Muscle layer of duodenum (tissue), 2 donors: ENCODE results near the gene PTPRM.

ENCODE experiments used
- H3K27ac ChIP-seq: one replicate; pipeline ENCODE4 v1.7.0; 2013; ENCODE audit warnings: mild to moderate bottlenecking, low read length
- H3K27me3 ChIP-seq: one replicate; pipeline ENCODE4 v1.7.0; 2013; ENCODE audit warnings: low read depth, mild to moderate bottlenecking, control low read depth, low read length
- H3K36me3 ChIP-seq, 2 donors: one replicate each; pipeline ENCODE4 v1.7.0; 2013; ENCODE audit warnings: low read length in 2 of 2, control low read depth in 1 of 2, mild to moderate bottlenecking in 1 of 2; ENCODE audit not compliant: insufficient read depth in 2 of 2, control insufficient read depth in 1 of 2
- H3K4me1 ChIP-seq, 2 donors: one replicate each; pipeline ENCODE4 v1.7.0; 2013; ENCODE audit warnings: low read length in 2 of 2, mild to moderate bottlenecking in 2 of 2, control low read depth in 1 of 2, moderate library complexity in 1 of 2; ENCODE audit not compliant: insufficient read depth in 2 of 2, control insufficient read depth in 1 of 2
- H3K4me3 ChIP-seq, 2 donors: one replicate each; pipeline ENCODE4 v1.7.0; 2013; ENCODE audit warnings: low read length in 2 of 2, low read depth in 1 of 2, mild to moderate bottlenecking in 1 of 2
- H3K9me3 ChIP-seq, 2 donors: one replicate each; pipeline ENCODE4 v1.7.0; 2013; ENCODE audit warnings: low read length in 2 of 2, control low read depth in 1 of 2, mild to moderate bottlenecking in 1 of 2; ENCODE audit not compliant: control insufficient read depth in 1 of 2
- donor health status: healthy.

PTPRM gene

GRCh38 chr18:8326763-8327394 is 759.8 kb downstream of the PTPRM start:
- no peak overlapping the region for H3K27ac ChIP-seq
- no peaks in the 10 kb centered on the region for H3K9me3 ChIP-seq

GRCh38 chr18:8328126-8328525 is 761.0 kb downstream of the PTPRM start:
- peaks cover 0 to 21% of the 10 kb centered on the region in 2 donors for H3K4me1 ChIP-seq
- H3K4me3 ChIP-seq, result no peak overlapping the region
- no peaks in the 10 kb centered on the region for H3K36me3 ChIP-seq
- H3K27ac ChIP-seq, result no peak overlapping the region
- no peaks in the 10 kb centered on the region for H3K27me3 ChIP-seq
- H3K9me3 ChIP-seq, result no peaks in the 10 kb centered on the region

More at GRCh38 chr18:8326763-8327394, 759.8 kb downstream of the PTPRM start:
- no peaks in the 10 kb centered on the region for H3K36me3 ChIP-seq
- H3K27me3 ChIP-seq, result no peaks in the 10 kb centered on the region
- H3K4me1 ChIP-seq, result peaks cover 0 to 21% of the 10 kb centered on the region in 2 donors
- H3K4me3 ChIP-seq, result no peak overlapping the region

- Histone ChIP-seq H3K36me3 (no peaks in the 10 kb centered on the region), H3K9me3 (no peaks in the 10 kb centered on the region), H3K27me3 (no peaks in the 10 kb centered on the region), H3K27ac (no peak overlapping the region), H3K4me3 (no peak overlapping the region), H3K4me1 (peaks cover 0 to 21% of the 10 kb centered on the region in 2 donors)
Observed at GRCh38 chr18:8329186-8329771, 762.2 kb downstream of the PTPRM start.

- H3K9me3 ChIP-seq, result no peaks in the 10 kb centered on the region
- H3K36me3 ChIP-seq, result no peaks in the 10 kb centered on the region
- H3K4me3 ChIP-seq, result no peak overlapping the region
- H3K4me1 ChIP-seq, result peaks cover 0 to 21% of the 10 kb centered on the region in 2 donors
- H3K27me3 ChIP-seq, result no peaks in the 10 kb centered on the region
- H3K27ac ChIP-seq, result no peak overlapping the region
Observed at GRCh38 chr18:8330575-8330974, 763.5 kb downstream of the PTPRM start.

- Histone ChIP-seq H3K4me3 (no peak overlapping the region), H3K27me3 (no peaks in the 10 kb centered on the region), H3K9me3 (no peaks in the 10 kb centered on the region), H3K27ac (no peak overlapping the region), H3K4me1 (peaks cover 0 to 18% of the 10 kb centered on the region in 2 donors), H3K36me3 (no peaks in the 10 kb centered on the region)
Observed at GRCh38 chr18:8332286-8332685, 765.2 kb downstream of the PTPRM start.

- H3K4me3 ChIP-seq, result no peak overlapping the region
- H3K36me3 ChIP-seq, result no peaks in the 10 kb centered on the region
- H3K27ac ChIP-seq, result no peak overlapping the region
- H3K4me1 ChIP-seq, result peaks cover 0 to 2% of the 10 kb centered on the region in 2 donors
- H3K9me3 ChIP-seq, result no peaks in the 10 kb centered on the region
- no peaks in the 10 kb centered on the region for H3K27me3 ChIP-seq
Observed at GRCh38 chr18:8333961-8334360, 766.8 kb downstream of the PTPRM start.

- peaks cover 0 to 7% of the 10 kb centered on the region in 2 donors for H3K4me1 ChIP-seq
- H3K27me3 ChIP-seq, result no peaks in the 10 kb centered on the region
- H3K4me3 ChIP-seq, result no peak overlapping the region
- no peaks in the 10 kb centered on the region for H3K36me3 ChIP-seq
- no peaks in the 10 kb centered on the region for H3K9me3 ChIP-seq
- no peak overlapping the region for H3K27ac ChIP-seq
Observed at GRCh38 chr18:8337211-8337610, 770.1 kb downstream of the PTPRM start.

GRCh38 chr18:8339210-8339609 is 772.1 kb downstream of the PTPRM start:
- Histone ChIP-seq H3K4me1 (peaks cover 0 to 7% of the 10 kb centered on the region in 2 donors), H3K4me3 (no peak overlapping the region), H3K9me3 (no peaks in the 10 kb centered on the region), H3K27me3 (no peaks in the 10 kb centered on the region), H3K36me3 (no peaks in the 10 kb centered on the region), H3K27ac (no peak overlapping the region)

GRCh38 chr18:8339952-8340351 is 772.8 kb downstream of the PTPRM start:
- Histone ChIP-seq H3K27ac (no peak overlapping the region), H3K27me3 (no peaks in the 10 kb centered on the region), H3K36me3 (no peaks in the 10 kb centered on the region), H3K9me3 (no peaks in the 10 kb centered on the region), H3K4me3 (no peak overlapping the region), H3K4me1 (peaks cover 0 to 7% of the 10 kb centered on the region in 2 donors)

- no peaks in the 10 kb centered on the region for H3K27me3 ChIP-seq
- no peaks in the 10 kb centered on the region for H3K9me3 ChIP-seq
- peaks cover 0 to 8% of the 10 kb centered on the region in 2 donors for H3K36me3 ChIP-seq
- peaks cover 0 to 7% of the 10 kb centered on the region in 2 donors for H3K4me1 ChIP-seq
- no peak overlapping the region for H3K27ac ChIP-seq
- no peak overlapping the region for H3K4me3 ChIP-seq
Observed at GRCh38 chr18:8341481-8342230, 774.5 kb downstream of the PTPRM start.

- Histone ChIP-seq H3K36me3 (peaks cover 0 to 18% of the 10 kb centered on the region in 2 donors), H3K27me3 (no peaks in the 10 kb centered on the region), H3K4me1 (no peaks in the 10 kb centered on the region), H3K9me3 (no peaks in the 10 kb centered on the region), H3K4me3 (no peak overlapping the region), H3K27ac (no peak overlapping the region)
Observed at GRCh38 chr18:8348051-8348720, 781.1 kb downstream of the PTPRM start.
